Occipital lobe (tissue), 2 donors: ENCODE measurements around the gene RIPOR2. TPM values are rescaled to one million over a fixed set of nuclear protein-coding genes. Genes with fewer than 3 reads are reported as not detected.

Experiments
- DNase-seq: peaks from one replicate; lab custom pipeline; 2025; lab: John Stamatoyannopoulos, UW
- total RNA-seq: library from RNA; depleted of rRNA; stranded (reverse); fragments of >200 nt; gene quantifications from one replicate; pipeline ENCODE4 v1.2.3, GENCODE V29; 2014

Gene RIPOR2
- total RNA-seq, 1 donor from 2014 or later = 17.8 TPM

DNA sequence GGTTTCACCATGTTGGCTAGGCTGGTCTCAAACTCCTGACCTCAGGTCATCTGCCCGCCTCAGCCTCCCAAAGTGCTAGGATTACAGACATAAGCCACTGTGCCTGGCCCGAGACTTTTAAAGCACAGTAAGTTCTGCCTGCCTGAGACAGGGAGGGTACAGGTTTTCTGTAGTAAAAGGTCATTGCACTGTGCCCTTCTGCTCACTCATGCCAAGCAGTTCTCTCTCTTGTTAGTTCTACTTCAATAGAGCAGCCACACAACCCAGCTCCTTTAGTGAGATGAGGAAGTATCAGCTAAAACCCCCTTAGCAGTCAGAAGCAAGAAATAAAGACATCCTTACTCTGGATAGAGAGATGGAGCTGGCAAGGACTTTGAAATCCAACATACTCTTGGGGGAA is 84.7 kb downstream of the RIPOR2 start:
- DNase-seq = no peak

DNA sequence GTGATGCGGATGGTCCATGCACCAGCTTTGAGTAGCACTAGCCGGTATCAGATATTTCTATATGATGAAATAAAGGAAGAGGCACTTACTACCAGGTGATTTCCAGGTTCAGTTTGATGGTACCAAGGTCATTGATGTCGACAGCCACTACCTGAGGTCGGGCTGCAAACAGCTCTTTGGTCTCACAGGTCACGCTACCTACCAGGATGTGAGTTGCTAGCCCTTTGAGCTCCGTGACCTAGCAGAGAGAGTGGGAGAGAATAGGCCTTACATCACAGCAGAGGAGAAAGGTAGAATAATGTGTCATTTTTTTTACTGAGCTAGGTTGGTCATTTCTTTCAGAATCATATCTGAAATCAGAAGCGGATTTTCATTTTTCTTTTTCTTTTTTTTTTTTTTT is 86.0 kb downstream of the RIPOR2 start:
- DNase-seq = no peak

DNA sequence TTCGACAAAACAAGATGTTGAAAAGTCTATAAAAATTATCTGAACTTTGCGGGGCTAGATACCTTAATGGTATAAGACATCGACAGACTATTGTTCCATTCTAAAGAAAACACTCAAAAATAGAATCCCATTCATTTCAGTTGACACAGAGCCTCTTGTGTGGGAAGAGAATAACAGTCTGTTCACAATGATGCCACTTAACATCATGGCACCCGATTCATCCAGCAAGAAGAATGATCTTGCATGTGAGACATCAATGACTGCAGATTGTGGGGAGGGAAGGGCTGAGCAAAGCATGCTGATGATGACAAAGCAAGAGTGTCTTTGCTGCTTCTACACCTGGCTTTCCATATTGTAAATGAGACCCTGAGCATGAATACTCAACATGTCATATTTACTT is 87.3 kb downstream of the RIPOR2 start:
- DNase-seq = no peak

DNA sequence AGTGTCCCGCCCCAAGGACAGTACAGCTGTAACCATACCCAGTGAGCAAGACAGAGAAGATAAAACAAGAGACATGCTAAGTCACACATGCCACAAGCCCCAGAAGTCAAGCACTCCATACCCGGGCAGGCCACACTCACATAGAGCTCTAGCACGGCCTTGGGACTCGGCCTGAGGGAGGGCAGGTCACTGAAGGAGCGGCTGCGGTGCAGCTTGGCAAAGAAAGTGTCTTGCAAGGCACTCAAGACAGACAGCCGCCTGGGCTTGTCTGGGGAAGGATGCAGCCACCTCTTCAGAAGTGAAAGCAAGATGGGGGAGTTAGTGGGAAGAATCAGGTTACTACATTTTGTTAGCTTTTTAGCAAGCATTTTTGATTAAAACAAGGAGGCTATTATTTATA is 88.4 kb downstream of the RIPOR2 start:
- DNase-seq = no peak

DNA sequence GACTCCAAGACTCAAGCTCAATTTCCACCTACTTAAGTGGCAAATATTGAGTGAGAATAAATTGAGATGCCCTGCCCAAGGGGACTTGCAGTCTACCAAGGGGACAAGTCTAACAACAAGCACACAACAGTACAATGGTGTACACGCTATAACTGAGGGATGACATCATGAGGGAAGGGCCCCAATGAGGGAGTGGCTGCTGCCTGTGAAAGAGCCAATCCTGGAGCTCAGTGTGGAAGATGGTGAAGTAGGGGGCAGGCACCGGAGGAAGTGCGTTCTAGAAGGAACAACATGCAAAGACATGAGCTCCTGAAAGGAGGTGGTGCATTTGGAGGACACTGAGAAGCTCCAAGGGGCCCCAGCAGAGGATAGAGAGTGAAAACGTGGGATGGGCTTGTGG is 90.2 kb downstream of the RIPOR2 start:
- DNase-seq = no peak

DNA sequence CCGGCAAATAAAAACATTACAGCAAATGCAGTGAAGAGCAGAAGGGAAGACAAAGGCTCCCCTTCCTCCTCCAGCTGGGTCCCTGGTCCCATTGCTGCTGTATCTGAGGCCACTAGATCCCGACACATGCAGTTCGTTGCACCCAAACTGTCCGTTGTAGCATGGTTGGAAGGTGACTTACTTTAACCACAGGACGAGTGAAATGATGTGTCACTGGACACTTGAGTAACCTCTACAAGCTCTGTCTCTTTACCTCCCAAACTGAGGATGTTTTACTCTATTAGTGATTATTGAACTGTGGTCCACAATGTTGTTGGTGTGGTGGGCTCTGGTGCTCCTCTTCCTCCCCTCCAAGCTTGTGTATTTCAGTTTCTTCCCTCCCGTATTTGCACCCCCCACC is 90.9 kb downstream of the RIPOR2 start:
- DNase-seq = no peak

DNA sequence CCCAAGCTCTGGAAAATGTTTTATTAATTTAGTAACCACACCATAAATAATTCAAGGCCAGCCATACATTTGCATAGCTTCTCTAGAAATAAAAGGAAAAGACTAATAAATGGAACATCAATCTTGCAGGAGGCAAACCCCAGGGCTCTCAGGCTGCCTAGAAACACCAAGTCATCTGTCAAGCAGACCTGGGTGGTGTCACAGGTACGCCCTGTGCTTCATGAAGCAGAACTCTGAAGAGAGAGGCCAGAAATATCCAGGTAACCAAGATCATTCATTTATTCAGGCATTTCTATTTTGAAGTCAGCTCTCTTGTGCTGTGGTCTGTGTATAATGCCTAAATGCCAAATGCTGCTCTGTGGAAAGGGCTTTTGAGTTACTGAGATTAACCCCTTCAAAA is 91.7 kb downstream of the RIPOR2 start:
- no peak for DNase-seq

DNA sequence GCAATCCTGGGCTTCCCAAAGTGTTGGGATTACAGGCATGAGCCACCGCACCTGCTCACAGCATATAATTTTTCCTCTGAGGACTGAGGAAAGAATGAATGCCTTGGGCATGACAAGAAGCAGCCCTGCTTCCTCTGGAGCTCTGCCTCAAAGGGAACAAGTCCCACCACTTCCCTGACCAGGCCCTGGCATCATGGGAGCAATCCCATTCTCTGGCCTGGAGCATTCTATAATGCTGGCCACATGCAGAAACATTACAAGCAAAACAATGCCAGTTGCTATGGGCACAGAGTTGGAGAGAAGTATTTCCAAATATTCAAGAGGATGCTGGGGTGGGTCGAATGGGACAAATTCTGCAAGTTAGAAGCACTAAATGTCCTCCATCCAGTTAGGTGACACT is 95.6 kb downstream of the RIPOR2 start:
- no peak for DNase-seq

DNA sequence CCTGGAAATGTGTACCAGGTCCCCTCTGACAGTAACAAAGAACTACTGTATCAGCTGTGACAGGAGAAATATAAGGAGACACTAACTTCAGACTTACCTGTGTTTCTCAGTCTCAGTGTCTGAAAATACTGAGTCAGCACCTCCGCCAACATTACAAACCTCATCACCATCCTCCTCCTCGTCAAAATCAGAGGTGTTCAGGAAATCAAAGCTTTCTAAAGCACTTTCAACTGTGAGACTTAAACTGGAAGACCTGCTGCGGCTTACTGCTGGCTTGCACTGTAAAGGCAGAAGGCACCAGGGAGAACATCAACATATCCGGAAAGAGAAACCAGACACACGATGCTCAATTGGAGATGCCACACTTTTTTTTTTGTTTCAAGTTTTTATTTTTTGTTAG is 96.8 kb downstream of the RIPOR2 start:
- DNase-seq = no peak

DNA sequence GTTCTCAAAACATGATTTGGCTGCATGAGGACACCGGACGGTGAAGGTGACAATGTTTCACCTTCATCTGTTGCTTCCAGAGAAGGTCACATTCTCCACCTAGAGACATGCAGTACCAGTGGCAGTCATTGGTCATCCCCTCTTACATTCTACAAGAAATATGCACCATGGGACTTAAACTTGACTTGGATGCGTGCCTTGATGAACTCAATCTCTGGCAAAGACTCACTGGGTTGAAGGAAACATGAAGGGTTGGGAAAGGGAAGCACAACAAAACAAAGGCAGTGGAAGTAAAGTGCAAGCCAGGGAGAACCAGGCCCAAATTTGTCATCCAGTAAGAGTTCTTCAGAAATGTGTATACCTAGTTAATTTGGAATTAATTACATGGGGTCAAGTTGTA is 97.7 kb downstream of the RIPOR2 start:
- no peak for DNase-seq

DNA sequence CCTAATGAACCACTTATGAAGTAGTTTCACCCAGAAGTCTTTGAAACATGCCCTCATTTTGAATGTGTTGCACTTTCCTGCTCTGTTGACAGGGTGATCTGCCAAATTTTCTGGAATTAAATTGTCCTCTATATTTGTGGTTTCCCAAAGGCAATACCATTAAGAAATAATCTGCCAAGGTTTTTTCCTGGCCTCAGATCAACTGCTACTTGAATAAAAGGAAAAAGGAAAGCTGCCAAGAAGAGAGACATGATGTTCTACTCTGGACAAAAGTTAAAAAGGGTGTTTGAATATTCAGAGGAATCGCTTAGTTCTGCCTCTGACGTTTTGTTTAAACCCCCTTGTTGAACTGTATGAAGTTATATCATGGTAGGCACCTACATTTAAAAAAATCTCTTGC is 99.7 kb downstream of the RIPOR2 start:
- DNase-seq = no peak

DNA sequence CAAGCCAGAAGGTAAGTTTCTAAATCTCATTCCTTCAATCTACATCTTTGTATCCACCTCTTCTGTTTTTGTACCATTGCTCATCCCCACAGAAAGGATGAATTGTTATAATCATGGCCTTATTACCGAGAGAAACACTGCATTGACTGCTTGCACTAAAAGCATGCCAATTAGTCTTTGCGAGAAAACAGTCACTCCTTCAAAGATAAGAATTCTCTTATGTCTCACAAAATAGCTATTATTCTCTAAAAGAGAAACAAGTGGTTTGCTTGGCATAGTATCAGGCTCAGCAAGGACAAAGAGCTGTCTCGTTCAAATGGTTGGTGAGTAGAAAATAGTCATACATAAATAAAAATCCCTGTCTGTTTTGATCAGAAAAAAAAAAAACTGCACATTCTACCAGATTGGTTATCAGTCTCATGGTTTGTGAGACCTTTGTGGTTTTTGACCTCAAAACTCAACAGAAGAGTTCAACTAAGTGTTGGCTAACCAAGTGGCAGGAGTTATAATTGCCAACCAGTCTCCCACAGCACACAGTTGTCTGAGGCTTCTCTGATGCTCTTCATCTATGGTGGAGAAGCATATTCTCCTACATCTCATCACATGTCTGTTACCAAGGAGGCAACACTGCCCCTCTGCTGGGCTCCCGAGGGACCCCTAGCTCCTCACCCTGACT is 101.9 kb downstream of the RIPOR2 start:
- DNase-seq = no peak

DNA sequence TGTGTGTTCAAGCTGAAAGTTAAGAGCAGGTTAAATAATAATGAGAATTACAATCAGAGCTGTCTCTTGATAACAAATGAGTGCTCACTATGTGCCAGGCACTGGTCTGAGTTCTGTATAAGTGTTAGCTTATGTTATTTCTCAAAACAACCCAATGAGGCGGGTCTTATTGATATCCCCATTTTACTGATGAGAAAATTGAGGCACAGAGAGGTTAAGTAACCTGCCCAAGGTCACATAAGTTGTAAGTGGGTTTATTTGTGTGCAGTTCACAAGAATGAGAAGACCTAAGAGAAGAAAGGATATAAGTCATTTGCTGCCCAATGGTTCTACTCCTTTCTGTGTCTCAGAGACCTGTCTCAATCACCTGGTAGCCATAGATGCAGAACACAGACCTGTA is 103.0 kb downstream of the RIPOR2 start:
- no peak for DNase-seq

DNA sequence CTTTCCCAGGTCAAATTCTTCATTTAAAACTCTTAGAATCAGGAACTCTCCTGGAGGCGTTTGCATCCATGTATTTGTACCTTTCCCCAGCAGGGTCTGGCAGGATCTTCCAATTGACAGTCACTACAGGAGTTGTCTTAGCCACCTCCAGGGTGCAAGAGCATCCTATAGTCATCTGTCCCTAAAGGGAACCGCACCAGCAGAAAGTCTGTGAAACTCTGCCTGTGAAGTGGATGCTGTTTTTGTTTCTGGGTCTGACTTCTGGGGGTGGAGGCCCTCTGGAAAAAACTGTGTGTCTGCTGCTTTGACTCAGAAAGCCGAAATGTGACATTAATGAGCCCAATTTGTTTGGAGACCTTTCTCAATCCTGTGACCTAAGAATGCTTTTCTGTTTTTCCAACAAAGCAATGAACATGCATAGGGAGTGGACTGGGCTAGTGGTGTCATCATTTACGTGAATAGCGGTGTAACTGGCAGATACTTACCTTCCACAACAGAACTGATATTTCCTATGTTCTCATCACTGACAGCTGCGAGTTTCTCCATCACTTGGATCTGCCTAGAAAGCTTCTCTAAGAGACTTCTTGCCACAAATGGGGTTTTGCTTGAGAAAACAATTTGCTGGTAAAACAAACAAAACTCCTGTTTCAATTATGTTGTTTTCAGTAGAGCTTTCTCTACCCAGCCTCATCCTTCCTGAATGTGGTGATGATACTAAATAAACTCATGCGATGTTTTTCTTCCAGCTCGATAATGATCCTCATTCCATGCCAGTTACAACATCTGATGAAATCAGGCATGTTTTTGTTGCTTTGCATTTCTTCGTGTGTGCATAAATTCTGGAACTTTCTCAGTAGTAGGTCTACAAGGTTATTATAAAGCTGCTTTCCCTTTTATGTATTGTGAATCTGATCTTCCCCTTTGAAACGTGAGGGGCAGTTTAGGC is 103.7 kb downstream of the RIPOR2 start:
- DNase-seq = no peak

DNA sequence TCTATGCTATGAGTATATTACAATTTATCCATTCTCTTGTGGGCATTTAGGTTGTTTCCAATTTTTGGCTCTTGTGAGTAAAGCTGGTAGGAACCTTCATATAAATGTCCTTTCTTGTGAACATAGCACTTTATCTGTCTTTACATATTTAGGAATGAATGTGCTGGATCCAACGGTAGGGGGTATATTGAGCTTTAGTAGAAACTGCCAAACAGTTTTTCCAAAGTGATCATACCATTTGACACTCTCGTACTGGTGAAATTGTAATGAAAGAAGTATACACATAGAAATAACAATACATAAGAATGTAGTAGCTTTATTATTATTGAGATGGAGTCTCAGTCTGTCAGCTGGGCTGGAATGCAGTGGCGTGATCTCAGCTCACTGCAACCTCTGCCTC is 106.1 kb downstream of the RIPOR2 start:
- no peak for DNase-seq

DNA sequence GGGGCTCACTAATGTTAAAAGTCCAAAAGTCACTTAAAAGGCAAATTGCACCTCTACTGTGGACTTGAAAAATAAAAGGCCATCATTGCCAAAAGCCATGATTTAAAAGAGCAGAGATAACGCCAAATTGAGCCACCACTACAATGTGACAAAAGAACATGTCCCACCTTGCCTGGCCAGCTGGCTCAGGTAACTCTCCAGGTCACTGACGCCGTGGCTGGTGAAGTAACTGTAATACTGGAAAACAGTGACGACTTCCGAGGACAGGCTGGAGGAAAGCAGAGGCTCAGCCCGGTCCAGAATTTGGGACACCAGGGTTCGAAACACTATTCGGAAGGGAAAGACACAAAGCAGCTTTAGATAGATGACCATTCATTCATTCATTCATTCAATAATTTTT is 107.8 kb downstream of the RIPOR2 start:
- DNase-seq = no peak

DNA sequence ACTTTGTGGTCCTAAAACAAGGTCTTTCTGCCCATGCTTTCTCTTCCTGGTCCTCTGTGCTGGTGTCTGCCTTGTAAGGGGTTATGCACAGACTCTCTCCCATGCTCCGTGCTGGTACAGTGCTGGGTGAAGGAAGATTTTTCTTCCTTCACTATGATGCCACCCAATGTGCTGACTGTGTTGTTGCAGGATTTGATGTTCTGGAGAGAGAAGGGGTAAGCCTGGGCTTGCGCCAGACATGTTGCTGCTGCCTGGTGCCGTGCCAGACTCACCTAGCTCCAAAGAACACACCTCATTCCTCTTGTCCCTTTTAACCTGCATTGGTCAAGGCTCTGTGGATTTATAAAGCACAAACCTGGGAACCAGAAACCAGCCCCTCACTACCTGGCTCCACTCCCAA is 108.6 kb downstream of the RIPOR2 start:
- no peak for DNase-seq

DNA sequence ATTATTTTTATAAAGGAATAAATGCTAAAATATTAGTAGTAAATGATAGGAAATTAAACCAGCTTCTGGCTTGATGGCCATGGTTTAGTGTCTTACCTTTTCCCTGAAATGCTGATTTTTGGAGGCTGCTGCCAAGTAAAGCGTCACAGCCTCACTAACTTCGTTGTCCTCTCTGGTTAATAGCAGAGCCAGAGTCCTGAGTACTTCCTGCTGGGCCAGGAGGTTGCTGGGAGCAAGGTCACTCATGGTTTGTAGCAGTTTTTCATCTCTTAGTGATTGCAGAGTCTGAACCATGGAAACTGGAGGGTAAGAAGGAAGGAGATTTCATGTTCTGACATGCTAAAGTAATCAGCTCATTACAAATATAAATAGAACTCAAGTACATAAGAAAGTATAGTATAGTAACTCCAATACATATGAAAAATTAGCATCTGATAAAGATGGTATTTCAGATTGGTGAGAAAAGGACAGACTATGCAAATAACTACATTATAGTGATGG is 110.6 kb downstream of the RIPOR2 start:
- no peak for DNase-seq

DNA sequence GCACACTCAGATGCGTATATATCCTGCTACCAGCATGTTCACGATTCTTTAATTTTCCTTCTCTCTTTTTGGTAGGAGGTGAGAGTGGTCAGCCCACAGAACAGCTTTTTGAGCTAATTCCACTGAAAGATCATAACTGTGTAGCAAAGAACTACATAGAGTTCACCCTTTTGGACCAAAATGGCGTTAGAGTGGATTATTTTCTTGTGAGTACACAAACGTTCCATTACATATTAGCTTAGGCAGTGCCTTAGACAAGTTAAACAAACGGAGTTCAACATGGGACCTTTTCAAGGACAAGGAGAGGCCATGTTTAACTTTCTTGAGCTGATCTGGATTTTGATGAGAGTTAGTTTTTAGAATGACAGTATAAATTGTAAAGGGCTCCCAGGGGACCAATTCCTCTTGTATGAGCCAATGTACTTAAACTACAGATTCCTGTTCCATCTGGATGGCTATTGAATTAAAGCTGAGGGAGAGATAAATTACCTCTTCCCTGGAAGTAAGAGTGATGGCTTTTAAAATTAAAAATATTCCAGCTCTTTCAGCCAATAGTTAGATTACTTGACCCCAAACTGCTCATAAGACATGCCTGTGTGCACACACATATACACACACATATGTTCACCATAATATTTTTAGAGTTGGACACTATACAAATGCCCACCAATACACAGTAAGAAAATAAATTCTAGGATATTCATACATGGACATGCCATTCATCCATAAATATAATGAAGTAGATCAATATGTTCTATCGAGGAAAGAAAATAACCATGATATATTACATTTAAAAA is 111.4 kb downstream of the RIPOR2 start:
- DNase-seq = no peak

DNA sequence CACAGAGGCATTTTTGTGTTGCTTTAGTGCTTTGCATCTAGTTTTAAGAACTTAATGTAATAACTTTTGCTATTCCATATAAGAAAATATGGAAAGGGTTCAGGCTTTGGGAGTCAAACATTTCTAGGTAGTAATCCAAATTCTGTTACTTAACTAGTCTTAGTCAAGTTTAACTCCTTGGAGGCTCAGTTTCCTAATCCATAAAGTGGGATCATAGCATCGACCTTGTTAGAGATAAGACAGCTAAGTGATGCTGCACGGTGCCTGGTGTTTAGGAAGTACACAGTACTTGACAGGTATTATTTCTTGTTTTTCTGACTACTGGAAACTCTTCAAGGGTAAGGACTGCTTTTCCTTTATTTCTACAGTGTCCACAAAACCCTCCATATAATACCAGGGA is 112.6 kb downstream of the RIPOR2 start:
- DNase-seq = no peak

DNA sequence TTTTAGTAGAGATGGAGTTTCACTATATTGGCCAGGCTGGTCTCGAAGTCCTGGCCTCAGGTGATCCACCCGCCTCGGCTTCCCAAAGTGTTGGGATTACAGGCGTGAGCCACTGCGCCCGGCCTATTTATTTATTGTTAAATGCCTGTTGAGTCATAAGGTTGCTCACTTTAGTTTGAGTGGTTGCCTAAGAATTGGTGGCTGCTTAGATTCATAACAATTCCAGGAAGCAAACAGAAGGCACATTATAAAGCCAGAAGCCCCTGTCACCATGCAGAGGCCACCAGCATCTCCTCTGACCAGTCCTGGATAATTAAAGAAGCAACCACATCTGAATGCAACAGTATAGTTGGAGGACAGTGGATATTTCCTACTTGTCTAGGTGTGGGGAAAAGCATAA is 113.1 kb downstream of the RIPOR2 start:
- no peak for DNase-seq

DNA sequence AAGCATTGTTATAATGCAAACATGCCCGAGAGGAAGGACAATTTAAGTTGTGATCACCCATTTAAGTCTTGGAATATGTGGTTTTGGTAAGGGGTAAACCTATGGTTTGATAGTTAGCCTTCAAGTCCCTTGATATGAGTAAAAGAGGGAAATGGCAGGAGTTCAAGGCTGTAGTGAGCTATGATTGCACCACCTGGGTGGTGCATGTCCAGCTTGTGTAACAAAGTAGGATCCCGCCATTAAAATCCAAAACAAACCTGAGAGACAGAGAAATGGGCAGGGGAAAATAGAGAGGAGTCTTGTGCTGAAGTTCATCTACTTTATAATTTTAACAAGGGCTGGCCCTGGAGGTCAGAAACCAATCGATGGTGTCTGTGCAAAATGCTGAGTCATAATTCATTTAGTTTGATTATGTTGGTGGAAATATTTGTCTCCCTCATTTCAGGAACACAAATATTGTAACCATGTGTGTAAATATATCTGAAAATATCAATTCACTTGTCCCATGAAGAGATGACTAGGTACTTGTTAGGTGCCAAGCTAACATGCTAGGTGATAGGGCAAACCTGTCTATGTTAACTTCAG is 113.8 kb downstream of the RIPOR2 start:
- DNase-seq = no peak
